GM18907 (cell line): Measurements from ENCODE around the gene KLHL12.

Source experiments
- ATAC-seq: cut with Tn5 transposase; IDR thresholded peaks from one replicate; pipeline ENCODE4 v1.9.1; 2021; ENCODE audit warnings: mild to moderate bottlenecking, moderate library complexity; ENCODE audit not compliant: unreplicated experiment

The KLHL12 gene

DNA sequence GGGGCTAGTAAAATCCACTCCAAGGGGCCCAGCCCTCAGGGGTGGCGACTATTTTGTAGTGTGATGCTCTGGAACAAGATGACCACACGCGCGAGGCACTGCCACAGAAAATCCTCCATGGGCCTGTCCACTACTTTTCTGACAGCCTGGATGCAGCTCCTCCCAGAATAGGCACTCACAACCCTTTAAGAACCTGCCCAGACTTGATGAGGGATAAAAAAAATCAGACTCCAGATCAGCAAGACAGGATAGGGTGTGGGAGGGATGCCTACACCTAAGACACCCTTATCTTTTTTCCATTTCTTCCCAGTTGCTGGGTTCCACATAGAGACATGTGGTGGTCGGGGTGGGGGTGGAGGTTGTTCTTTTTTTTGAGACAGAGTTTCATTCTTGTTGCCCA, 82.8 kb downstream of the KLHL12 start:
- ATAC-seq = no peak

DNA sequence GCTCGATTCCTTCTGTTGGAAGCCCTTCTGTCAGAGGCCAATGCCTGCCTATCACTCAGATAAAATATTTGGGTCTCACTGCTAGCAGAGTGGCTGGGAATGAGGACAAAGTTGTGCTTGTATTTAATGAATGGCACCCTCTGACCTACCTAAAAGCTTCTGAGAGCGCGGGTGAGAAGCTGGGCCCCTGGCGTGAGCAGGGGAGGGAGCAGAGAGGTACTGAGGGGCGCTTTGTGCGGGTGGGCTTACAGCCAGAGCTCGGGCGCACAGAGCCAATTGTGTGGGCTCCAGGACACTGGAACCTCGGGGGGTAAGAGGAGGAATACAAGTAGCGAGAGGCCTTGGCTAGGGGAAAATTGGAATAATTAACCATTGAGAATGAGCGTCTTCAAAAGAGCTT, 84.0 kb downstream of the KLHL12 start:
- ATAC-seq = no peak
